Lower leg skin (tissue), 3 donors: ENCODE results near the gene PRLR.
"Not testable (repeated sequence)": the region's sequence is repeated elsewhere in the genome, so short reads cannot be mapped to it uniquely, and the experiment has no call there.

Experiments
- POLR2A ChIP-seq, 2 donors: fragments of 450-650 bp; IDR thresholded peaks; one replicate each; pipeline ENCODE4 v1.6.1; 2016 to 2017; ENCODE audit warnings: antibody characterized with exemption in 2 of 2, mild to moderate bottlenecking in 1 of 2, moderate library complexity in 1 of 2
- TF ChIP-seq, protein P1 (sequence below), 3 donors: fragments of 450-650 bp; IDR thresholded peaks; one replicate each; pipeline ENCODE4 v1.5.1; 2016; ENCODE audit warnings: antibody characterized with exemption in 3 of 3, mild to moderate bottlenecking in 3 of 3, moderate library complexity in 2 of 3

GRCh38 chr5:35035929-35036328 is 194.4 kb downstream of the PRLR start:
- TF ChIP-seq, protein P1, sequence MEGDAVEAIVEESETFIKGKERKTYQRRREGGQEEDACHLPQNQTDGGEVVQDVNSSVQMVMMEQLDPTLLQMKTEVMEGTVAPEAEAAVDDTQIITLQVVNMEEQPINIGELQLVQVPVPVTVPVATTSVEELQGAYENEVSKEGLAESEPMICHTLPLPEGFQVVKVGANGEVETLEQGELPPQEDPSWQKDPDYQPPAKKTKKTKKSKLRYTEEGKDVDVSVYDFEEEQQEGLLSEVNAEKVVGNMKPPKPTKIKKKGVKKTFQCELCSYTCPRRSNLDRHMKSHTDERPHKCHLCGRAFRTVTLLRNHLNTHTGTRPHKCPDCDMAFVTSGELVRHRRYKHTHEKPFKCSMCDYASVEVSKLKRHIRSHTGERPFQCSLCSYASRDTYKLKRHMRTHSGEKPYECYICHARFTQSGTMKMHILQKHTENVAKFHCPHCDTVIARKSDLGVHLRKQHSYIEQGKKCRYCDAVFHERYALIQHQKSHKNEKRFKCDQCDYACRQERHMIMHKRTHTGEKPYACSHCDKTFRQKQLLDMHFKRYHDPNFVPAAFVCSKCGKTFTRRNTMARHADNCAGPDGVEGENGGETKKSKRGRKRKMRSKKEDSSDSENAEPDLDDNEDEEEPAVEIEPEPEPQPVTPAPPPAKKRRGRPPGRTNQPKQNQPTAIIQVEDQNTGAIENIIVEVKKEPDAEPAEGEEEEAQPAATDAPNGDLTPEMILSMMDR (IDR thresholded peaks at IDR 0.05): not testable (repeated sequence)
- TF ChIP-seq POLR2A (IDR thresholded peaks at IDR 0.05): not testable (repeated sequence)
